ENCODE data around the gene TTR. TPM values are rescaled to one million over a fixed set of nuclear protein-coding genes. Genes with fewer than 3 reads are reported as not detected.

The TTR gene
- total and polyA plus RNA-seq, 10 donors: 0.14 to 0.15 TPM; not detected in 8

DNA sequence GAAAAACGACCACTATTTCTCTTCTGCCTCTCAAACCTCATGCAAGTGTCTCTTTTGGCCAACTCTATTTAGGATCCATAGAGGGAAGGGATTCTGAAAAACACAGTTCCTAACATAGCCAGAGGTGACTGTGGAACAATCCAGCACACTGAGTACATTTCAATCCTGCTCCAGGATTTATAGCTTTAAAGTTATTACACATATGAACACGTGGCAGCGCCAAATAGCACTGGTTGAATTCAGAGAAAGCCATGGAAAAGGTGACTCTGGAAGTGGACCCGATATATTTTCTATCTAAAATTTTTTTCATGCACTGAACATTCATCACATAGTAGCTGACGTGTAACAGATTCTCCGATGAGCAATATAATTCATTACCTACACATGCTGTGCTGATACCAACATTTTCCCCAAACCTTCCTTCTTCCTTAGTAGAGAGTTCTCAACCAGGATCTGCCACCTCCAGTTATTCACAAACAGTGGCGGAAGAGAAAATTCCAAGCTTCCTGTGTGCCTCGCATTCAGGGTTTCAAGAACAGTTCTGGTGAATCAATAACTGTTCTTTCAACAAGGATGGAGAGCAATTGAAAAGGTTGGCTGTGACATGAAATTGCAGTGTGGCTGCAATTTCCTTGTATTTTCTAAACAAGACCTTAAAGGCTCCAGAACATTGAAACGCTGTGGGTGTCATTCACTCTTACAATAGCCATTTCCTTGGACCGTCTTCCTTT is 25.7 kb upstream of the TTR start:
- intact Hi-C loops (cut with DNase I; ENCODE audit: low total_unique reads): no loop called here
- H3K4me1 ChIP-seq: no peaks in the 10 kb centered on the region
- H3K9me3 ChIP-seq: no peaks in the 10 kb centered on the region
- H3K27me3 ChIP-seq (replicated peaks in 1 of 7): no peaks in the 10 kb centered on the region
- no peak overlapping the region for H3K27ac ChIP-seq
- no peak overlapping the region for H3K4me3 ChIP-seq
- DNase-seq: no peak
- H3K36me3 ChIP-seq: no peaks in the 10 kb centered on the region
- WGBS, 5 donors: 84 to 93% (median 87%) methylated on average over 10 of the region's 10 CpGs
- TF ChIP-seq POLR2A (IDR thresholded peaks at IDR 0.05) (no peak), POLR2AphosphoS5 (IDR thresholded peaks at IDR 0.05) (no peak)
- TF ChIP-seq, protein P1, sequence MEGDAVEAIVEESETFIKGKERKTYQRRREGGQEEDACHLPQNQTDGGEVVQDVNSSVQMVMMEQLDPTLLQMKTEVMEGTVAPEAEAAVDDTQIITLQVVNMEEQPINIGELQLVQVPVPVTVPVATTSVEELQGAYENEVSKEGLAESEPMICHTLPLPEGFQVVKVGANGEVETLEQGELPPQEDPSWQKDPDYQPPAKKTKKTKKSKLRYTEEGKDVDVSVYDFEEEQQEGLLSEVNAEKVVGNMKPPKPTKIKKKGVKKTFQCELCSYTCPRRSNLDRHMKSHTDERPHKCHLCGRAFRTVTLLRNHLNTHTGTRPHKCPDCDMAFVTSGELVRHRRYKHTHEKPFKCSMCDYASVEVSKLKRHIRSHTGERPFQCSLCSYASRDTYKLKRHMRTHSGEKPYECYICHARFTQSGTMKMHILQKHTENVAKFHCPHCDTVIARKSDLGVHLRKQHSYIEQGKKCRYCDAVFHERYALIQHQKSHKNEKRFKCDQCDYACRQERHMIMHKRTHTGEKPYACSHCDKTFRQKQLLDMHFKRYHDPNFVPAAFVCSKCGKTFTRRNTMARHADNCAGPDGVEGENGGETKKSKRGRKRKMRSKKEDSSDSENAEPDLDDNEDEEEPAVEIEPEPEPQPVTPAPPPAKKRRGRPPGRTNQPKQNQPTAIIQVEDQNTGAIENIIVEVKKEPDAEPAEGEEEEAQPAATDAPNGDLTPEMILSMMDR (IDR thresholded peaks at IDR 0.05 in 8 of 11, conservative IDR thresholded peaks at IDR 0.05 in 3 of 11): no peak

DNA sequence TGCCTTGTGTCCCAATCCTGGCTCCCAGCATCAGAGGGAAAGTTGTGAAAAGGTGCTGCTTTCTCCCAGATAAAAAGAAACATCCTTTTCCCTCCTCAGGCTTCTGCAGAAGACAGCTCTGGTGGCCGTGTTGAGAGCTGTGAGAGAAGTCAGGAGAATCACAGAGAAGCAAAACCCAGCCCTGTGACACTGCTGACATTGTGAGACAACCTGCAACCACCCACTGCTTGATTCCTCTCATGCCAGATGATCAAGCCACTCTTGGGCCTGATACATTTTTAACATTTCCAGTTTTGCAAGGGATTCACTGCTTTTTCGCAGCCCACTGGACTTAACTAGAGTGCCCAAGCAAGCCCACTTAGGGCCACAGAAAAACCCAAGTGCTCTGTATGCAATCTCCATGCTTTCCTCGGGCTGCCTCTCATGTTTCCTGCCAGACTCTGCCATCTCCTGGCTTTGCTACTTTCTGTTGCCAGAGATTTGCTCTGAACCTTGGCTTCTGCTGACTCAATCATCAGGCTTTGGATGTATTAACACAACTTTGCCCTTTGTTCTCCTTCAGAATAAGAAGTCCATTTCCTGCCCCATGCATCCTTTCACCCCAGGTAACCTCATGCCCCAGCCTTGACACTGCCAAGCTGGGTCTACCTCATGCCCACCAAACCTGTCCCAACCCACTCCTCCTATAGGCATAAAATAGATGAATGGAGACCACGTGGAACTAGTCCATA is 24.9 kb upstream of the TTR start:
- Histone ChIP-seq H3K27ac (no peak overlapping the region), H3K27me3 (replicated peaks in 1 of 7) (no peaks in the 10 kb centered on the region), H3K9me3 (no peaks in the 10 kb centered on the region), H3K4me1 (no peaks in the 10 kb centered on the region), H3K4me3 (no peak overlapping the region), H3K36me3 (no peaks in the 10 kb centered on the region)
- intact Hi-C loops (cut with DNase I; ENCODE audit: low total_unique reads): no loop called here
- no peak for TF ChIP-seq POLR2AphosphoS5 (IDR thresholded peaks at IDR 0.05)
- TF ChIP-seq, protein P1 (IDR thresholded peaks at IDR 0.05 in 8 of 11, conservative IDR thresholded peaks at IDR 0.05 in 3 of 11): no peak
- no peak for TF ChIP-seq POLR2A (IDR thresholded peaks at IDR 0.05)
- no peak for DNase-seq
- WGBS, 5 donors: 52 to 76% (median 59%) methylated on average over 4 of the region's 4 CpGs

DNA sequence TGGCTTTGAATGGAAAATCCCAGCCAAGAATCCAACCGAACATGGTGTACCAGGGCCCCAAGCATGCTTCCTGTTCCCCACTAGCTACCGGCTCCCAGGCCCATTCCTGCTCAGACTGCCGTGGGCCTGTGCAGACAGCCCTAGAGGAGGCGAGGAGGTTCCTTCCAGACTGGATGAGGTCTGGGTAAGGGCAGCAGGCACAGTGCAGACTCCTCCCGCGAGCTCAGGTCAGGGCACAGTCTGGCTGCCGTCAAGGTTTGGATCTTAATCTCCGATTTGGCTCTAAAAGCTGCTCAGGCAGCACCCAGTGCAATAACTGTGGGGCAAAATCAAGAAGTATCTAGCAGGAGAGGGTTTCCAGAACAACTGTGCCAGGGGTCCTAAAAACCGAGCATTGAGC is 19.3 kb upstream of the TTR start:
- 70 to 87% (median 82%) methylated on average over 9 of the region's 9 CpGs for WGBS, 5 donors
- Histone ChIP-seq H3K27ac (no peak overlapping the region), H3K27me3 (replicated peaks in 1 of 7) (no peaks in the 10 kb centered on the region), H3K36me3 (no peaks in the 10 kb centered on the region), H3K4me1 (no peaks in the 10 kb centered on the region), H3K4me3 (no peak overlapping the region), H3K9me3 (no peaks in the 10 kb centered on the region)
- TF ChIP-seq, protein P1 (IDR thresholded peaks at IDR 0.05 in 8 of 11, conservative IDR thresholded peaks at IDR 0.05 in 3 of 11): no peak
- no peak for TF ChIP-seq POLR2A (IDR thresholded peaks at IDR 0.05)
- no peak for TF ChIP-seq POLR2AphosphoS5 (IDR thresholded peaks at IDR 0.05)
- no peak for DNase-seq
- intact Hi-C loops (cut with DNase I; ENCODE audit: low total_unique reads): no loop called here

DNA sequence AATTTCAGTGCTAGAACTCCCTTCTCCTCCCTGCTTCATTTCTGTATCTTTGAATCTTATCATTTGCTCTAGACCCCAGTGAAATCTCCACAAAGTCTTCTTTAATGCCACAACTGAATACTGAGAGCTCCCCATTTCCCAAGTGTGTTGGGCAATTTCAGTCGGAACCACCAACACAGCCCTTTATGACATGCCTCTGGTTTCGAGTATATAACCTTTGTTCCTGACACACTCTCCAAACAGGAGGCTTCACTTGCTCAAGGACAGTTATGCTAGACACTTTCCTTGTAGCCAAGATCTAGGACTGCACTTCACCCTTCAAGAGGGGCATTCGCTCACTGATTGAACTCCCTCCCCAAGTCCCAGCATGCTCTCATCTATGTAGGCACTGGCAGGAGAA is 18.6 kb upstream of the TTR start:
- H3K27ac ChIP-seq: no peak overlapping the region
- H3K4me3 ChIP-seq: no peak overlapping the region
- H3K4me1 ChIP-seq: no peaks in the 10 kb centered on the region
- no peaks in the 10 kb centered on the region for H3K36me3 ChIP-seq
- no peak for DNase-seq
- H3K9me3 ChIP-seq: no peaks in the 10 kb centered on the region
- H3K27me3 ChIP-seq (replicated peaks in 1 of 7): no peaks in the 10 kb centered on the region
- intact Hi-C loops (cut with DNase I; ENCODE audit: low total_unique reads): no loop called here
- 76 to 91% (median 81%) methylated on average over 3 of the region's 3 CpGs for WGBS, 5 donors
- TF ChIP-seq POLR2A (IDR thresholded peaks at IDR 0.05): no peak
- TF ChIP-seq, protein P1 (IDR thresholded peaks at IDR 0.05 in 8 of 11, conservative IDR thresholded peaks at IDR 0.05 in 3 of 11): no peak
- no peak for TF ChIP-seq POLR2AphosphoS5 (IDR thresholded peaks at IDR 0.05)

Data from spleen (tissue), 11 donors.